Vagina (tissue), 2 donors: Measurements from ENCODE around the gene DCST1.

ENCODE experiments used
- POLR2AphosphoS5 ChIP-seq, 2 donors: sonication (generic); formaldehyde crosslinking; IDR thresholded peaks; one replicate each; pipeline ENCODE4 v1.9.0; 2017; ENCODE audit warnings: antibody characterized with exemption in 2 of 2, mild to moderate bottlenecking in 2 of 2, low read depth in 1 of 2; ENCODE audit not compliant: insufficient read depth in 1 of 2
- TF ChIP-seq, protein P1 (sequence below), 3 experiments: fragments of 450-650 bp in 2 of 3; fragments of 200-600 bp in 1 of 3; sonication (generic) in 1 of 3; IDR thresholded peaks; one replicate each; pipeline ENCODE4 v1.5.1; 2017 to 2019; ENCODE audit warnings: antibody characterized with exemption in 3 of 3, mild to moderate bottlenecking in 2 of 3, moderate library complexity in 2 of 3

DNA sequence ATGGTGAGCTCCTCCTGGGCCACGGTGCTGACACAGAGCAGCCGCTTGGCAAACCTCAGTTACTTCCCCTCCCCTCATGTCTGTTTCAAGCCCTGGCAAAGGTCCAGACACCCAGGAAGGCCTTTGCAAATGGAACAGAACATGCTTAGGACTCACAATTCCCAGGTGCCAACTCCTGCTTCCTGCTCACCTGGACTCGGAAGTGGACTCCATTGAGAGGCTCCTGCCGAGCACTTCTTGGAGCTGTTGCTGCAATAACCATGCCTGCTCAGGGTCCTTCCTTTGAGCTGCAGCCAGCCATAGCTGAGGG is 10.7 kb upstream of the DCST1 start:
- TF ChIP-seq, protein P1, sequence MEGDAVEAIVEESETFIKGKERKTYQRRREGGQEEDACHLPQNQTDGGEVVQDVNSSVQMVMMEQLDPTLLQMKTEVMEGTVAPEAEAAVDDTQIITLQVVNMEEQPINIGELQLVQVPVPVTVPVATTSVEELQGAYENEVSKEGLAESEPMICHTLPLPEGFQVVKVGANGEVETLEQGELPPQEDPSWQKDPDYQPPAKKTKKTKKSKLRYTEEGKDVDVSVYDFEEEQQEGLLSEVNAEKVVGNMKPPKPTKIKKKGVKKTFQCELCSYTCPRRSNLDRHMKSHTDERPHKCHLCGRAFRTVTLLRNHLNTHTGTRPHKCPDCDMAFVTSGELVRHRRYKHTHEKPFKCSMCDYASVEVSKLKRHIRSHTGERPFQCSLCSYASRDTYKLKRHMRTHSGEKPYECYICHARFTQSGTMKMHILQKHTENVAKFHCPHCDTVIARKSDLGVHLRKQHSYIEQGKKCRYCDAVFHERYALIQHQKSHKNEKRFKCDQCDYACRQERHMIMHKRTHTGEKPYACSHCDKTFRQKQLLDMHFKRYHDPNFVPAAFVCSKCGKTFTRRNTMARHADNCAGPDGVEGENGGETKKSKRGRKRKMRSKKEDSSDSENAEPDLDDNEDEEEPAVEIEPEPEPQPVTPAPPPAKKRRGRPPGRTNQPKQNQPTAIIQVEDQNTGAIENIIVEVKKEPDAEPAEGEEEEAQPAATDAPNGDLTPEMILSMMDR (IDR thresholded peaks at IDR 0.05), result no peak
- TF ChIP-seq POLR2AphosphoS5 (IDR thresholded peaks at IDR 0.05; ENCODE audit: insufficient read depth in 1 of 2, low read depth in 1 of 2), result no peak
